ENCODE measurements around the gene NARS2. TPM values are rescaled to one million over a fixed set of nuclear protein-coding genes. Genes with fewer than 3 reads are reported as not detected.
"Not testable (repeated sequence)": the region's sequence is repeated elsewhere in the genome, so short reads cannot be mapped to it uniquely, and the experiment has no call there.

The NARS2 gene
- total RNA-seq, 1 donor from 2014 or later: 25.5 TPM

- DNase-seq (ENCODE audit: low read depth): no peak
- Histone ChIP-seq H3K36me3 (ENCODE audit: control insufficient read depth, insufficient read depth, low read length) (no peaks in the 10 kb centered on the region), H3K27me3 (ENCODE audit: control insufficient read depth, insufficient read depth, low read length) (no peaks in the 10 kb centered on the region), H3K4me3 (ENCODE audit: low read depth, low read length) (no peak overlapping the region)
- no peak for TF ChIP-seq CTCF (IDR thresholded peaks at IDR 0.05; ENCODE audit: insufficient read depth, low read length, poor library complexity, severe bottlenecking)
Observed at GRCh38 chr11:78514922-78515502, 59.7 kb downstream of the NARS2 start.

GRCh38 chr11:78513085-78513484 is 61.6 kb downstream of the NARS2 start:
- not testable (repeated sequence) for DNase-seq (ENCODE audit: low read depth); H3K4me3 ChIP-seq (ENCODE audit: low read depth, low read length); H3K36me3 ChIP-seq (ENCODE audit: control insufficient read depth, insufficient read depth, low read length); H3K27me3 ChIP-seq (ENCODE audit: control insufficient read depth, insufficient read depth, low read length)

- H3K36me3 ChIP-seq (ENCODE audit: control insufficient read depth, insufficient read depth, low read length): no peaks in the 10 kb centered on the region
- no peak overlapping the region for H3K4me3 ChIP-seq (ENCODE audit: low read depth, low read length)
- DNase-seq (ENCODE audit: low read depth): no peak
- no peaks in the 10 kb centered on the region for H3K27me3 ChIP-seq (ENCODE audit: control insufficient read depth, insufficient read depth, low read length)
- TF ChIP-seq CTCF (IDR thresholded peaks at IDR 0.05; ENCODE audit: insufficient read depth, low read length, poor library complexity, severe bottlenecking): no peak
Observed at GRCh38 chr11:78510597-78510996, 64.1 kb downstream of the NARS2 start.

- TF ChIP-seq CTCF (IDR thresholded peaks at IDR 0.05; ENCODE audit: insufficient read depth, low read length, poor library complexity, severe bottlenecking): no peak
- Histone ChIP-seq H3K27me3 (ENCODE audit: control insufficient read depth, insufficient read depth, low read length) (no peaks in the 10 kb centered on the region), H3K4me3 (ENCODE audit: low read depth, low read length) (no peak overlapping the region), H3K36me3 (ENCODE audit: control insufficient read depth, insufficient read depth, low read length) (no peaks in the 10 kb centered on the region)
- DNase-seq (ENCODE audit: low read depth): no peak
Observed at GRCh38 chr11:78510025-78510596, 64.6 kb downstream of the NARS2 start.

GRCh38 chr11:78504708-78505107 is 70.0 kb downstream of the NARS2 start:
- TF ChIP-seq CTCF (IDR thresholded peaks at IDR 0.05; ENCODE audit: insufficient read depth, low read length, poor library complexity, severe bottlenecking): no peak

GRCh38 chr11:78504181-78504580 is 70.5 kb downstream of the NARS2 start:
- no peak for DNase-seq (ENCODE audit: low read depth)
- H3K27me3 ChIP-seq (ENCODE audit: control insufficient read depth, insufficient read depth, low read length): no peaks in the 10 kb centered on the region
- no peak overlapping the region for H3K4me3 ChIP-seq (ENCODE audit: low read depth, low read length)
- no peaks in the 10 kb centered on the region for H3K36me3 ChIP-seq (ENCODE audit: control insufficient read depth, insufficient read depth, low read length)
- no peak for TF ChIP-seq CTCF (IDR thresholded peaks at IDR 0.05; ENCODE audit: insufficient read depth, low read length, poor library complexity, severe bottlenecking)

More at GRCh38 chr11:78504708-78505107, 70.0 kb downstream of the NARS2 start:
- H3K4me3 ChIP-seq (ENCODE audit: low read depth, low read length): no peak overlapping the region
- no peaks in the 10 kb centered on the region for H3K27me3 ChIP-seq (ENCODE audit: control insufficient read depth, insufficient read depth, low read length)
- DNase-seq (ENCODE audit: low read depth): no peak
- H3K36me3 ChIP-seq (ENCODE audit: control insufficient read depth, insufficient read depth, low read length): no peaks in the 10 kb centered on the region

Measured in kidney epithelial cell (primary cell).